BJ (cell line): Measurements from ENCODE around the gene KIAA2012. TPM values are rescaled to one million over a fixed set of nuclear protein-coding genes. Genes with fewer than 3 reads are reported as not detected.

Source experiments
- CTCF ChIA-PET: fragments of 350-600 bp; formaldehyde crosslinking; extraction: SDS; loops from one replicate; lab custom pipeline; 2021; ENCODE audit warnings: antibody characterized with exemption, inconsistent platforms; lab: Yijun Ruan, JAX
- POLR2A ChIA-PET: fragments of 300-600 bp; sonication (Branson Sonifier 250); formaldehyde crosslinking; extraction: SDS; loops from one replicate; lab custom pipeline; 2021; ENCODE audit warnings: antibody characterized with exemption; lab: Charles Lee
- DNase-seq: peaks from one replicate; pipeline ENCODE4 v3.0.0-alpha.2; 2011; ENCODE audit warnings: low read depth
- H3K27me3 ChIP-seq: 2 replicates; pipeline ENCODE4 v1.6.0; 2011; ENCODE audit warnings: low read length; ENCODE audit not compliant: control insufficient read depth, insufficient read depth
- H3K36me3 ChIP-seq: 2 replicates; pipeline ENCODE4 v1.5.1; 2011; ENCODE audit warnings: low read length; ENCODE audit not compliant: control insufficient read depth, insufficient read depth
- H3K4me3 ChIP-seq: 2 replicates; pipeline ENCODE4 v1.5.1; 2011; ENCODE audit warnings: low read depth, mild to moderate bottlenecking, control low read depth, low read length
- CTCF ChIP-seq: IDR thresholded peaks from 2 replicates; pipeline ENCODE4 v1.5.1; 2011; ENCODE audit warnings: low read depth, mild to moderate bottlenecking, control low read depth, inconsistent platforms, low read length, moderate library complexity; ENCODE audit not compliant: insufficient read depth
- polyA plus RNA-seq: library from polyadenylated mRNA; depleted of rRNA; stranded (reverse); fragments of >200 nt; gene quantifications from 2 replicates; pipeline ENCODE4 v1.2.3, GENCODE V29; 2011

KIAA2012 gene
- polyA plus RNA-seq, 1 experiment, result 0.13 TPM

- Histone ChIP-seq H3K4me3 (no peak overlapping the region), H3K36me3 (no peaks in the 10 kb centered on the region), H3K27me3 (no peaks in the 10 kb centered on the region)
- POLR2A ChIA-PET, result no interaction called here
- TF ChIP-seq CTCF, result no peak
- CTCF ChIA-PET, result interaction anchor here (1.0 to 1.5 kb wide), 2 partner anchors 7 to 74 kb away, joined by 3 to 4 read pairs; no protein-coding TSS in a partner anchor
- DNase-seq, result peak; percentile 31
These were observed 36.7 kb downstream of the KIAA2012 start for GRCh38 chr2:202109737-202110184.

GRCh38 chr2:202110491-202110890 lies 37.4 kb downstream of the KIAA2012 start:
- CTCF ChIA-PET, result interaction anchor here (1.0 to 1.5 kb wide), 2 partner anchors 8 to 75 kb away, joined by 3 to 4 read pairs; no protein-coding TSS in a partner anchor
- POLR2A ChIA-PET, result interaction anchor here (0.5 to 0.6 kb wide), 2 partner anchors 50 to 303 kb away, joined by 5 to 6 read pairs; no protein-coding TSS in a partner anchor
- TF ChIP-seq CTCF, result no peak

GRCh38 chr2:202112041-202112440 lies 39.0 kb downstream of the KIAA2012 start:
- TF ChIP-seq CTCF, result no peak
- H3K36me3 ChIP-seq, result no peaks in the 10 kb centered on the region
- no peak overlapping the region for H3K4me3 ChIP-seq
- CTCF ChIA-PET, result interaction anchor here (1.1 kb wide), 1 partner anchor 8 kb away, joined by 4 read pairs; no protein-coding TSS in a partner anchor
- POLR2A ChIA-PET, result no interaction called here
- H3K27me3 ChIP-seq, result no peaks in the 10 kb centered on the region
- no peak for DNase-seq

More at GRCh38 chr2:202110491-202110890, 37.4 kb downstream of the KIAA2012 start:
- H3K4me3 ChIP-seq, result no peak overlapping the region
- H3K27me3 ChIP-seq, result no peaks in the 10 kb centered on the region
- no peaks in the 10 kb centered on the region for H3K36me3 ChIP-seq
- DNase-seq, result no peak

- H3K27me3 ChIP-seq, result no peaks in the 10 kb centered on the region
- ChIA-PET POLR2A (interaction anchor here (0.6 to 0.7 kb wide), 2 partner anchors 20 to 63 kb away, joined by 5 to 7 read pairs; no protein-coding TSS in a partner anchor), CTCF (interaction anchor here (1.1 kb wide), 1 partner anchor 10 kb away, joined by 4 read pairs; no protein-coding TSS in a partner anchor)
- peak; percentile 67 for DNase-seq
- H3K4me3 ChIP-seq, result peak overlapping the region; percentile 15
- no peak for TF ChIP-seq CTCF
- no peaks in the 10 kb centered on the region for H3K36me3 ChIP-seq
These were observed 40.6 kb downstream of the KIAA2012 start for GRCh38 chr2:202113571-202114142.

- no peaks in the 10 kb centered on the region for H3K27me3 ChIP-seq
- DNase-seq, result no peak
- ChIA-PET CTCF (no interaction called here), POLR2A (no interaction called here)
- no peak for TF ChIP-seq CTCF
- no peak overlapping the region for H3K4me3 ChIP-seq
- H3K36me3 ChIP-seq, result no peaks in the 10 kb centered on the region
These were observed 41.2 kb downstream of the KIAA2012 start for GRCh38 chr2:202114291-202114690.
